ENCODE data around the gene PDIA5. TPM values are rescaled to one million over a fixed set of nuclear protein-coding genes. Genes with fewer than 3 reads are reported as not detected.

The PDIA5 gene
- total RNA-seq, 1 donor from 2014 or later: 29.3 TPM

GRCh38 chr3:123058505-123058904, 8.3 kb upstream of the PDIA5 start:
- H3K4me1 ChIP-seq: no peaks in the 10 kb centered on the region
- TF ChIP-seq CTCF (IDR thresholded peaks at IDR 0.05): no peak
- no peak for ATAC-seq
- intact Hi-C loops (cut with DNase I): no loop called here
- H3K9me3 ChIP-seq: no peaks in the 10 kb centered on the region
- no peak for DNase-seq
- no peaks in the 10 kb centered on the region for H3K27me3 ChIP-seq (ENCODE audit: low read depth)
- H3K27ac ChIP-seq: no peak overlapping the region
- no peaks in the 10 kb centered on the region for H3K36me3 ChIP-seq
- H3K4me3 ChIP-seq: no peak overlapping the region

GRCh38 chr3:123060054-123060453, 6.8 kb upstream of the PDIA5 start:
- Histone ChIP-seq H3K4me3 (no peak overlapping the region), H3K9me3 (no peaks in the 10 kb centered on the region), H3K27ac (no peak overlapping the region), H3K36me3 (no peaks in the 10 kb centered on the region), H3K4me1 (no peaks in the 10 kb centered on the region), H3K27me3 (ENCODE audit: low read depth) (no peaks in the 10 kb centered on the region)
- ATAC-seq (no peak), DNase-seq (no peak)
- no peak for TF ChIP-seq CTCF (IDR thresholded peaks at IDR 0.05)
- intact Hi-C loops (cut with DNase I): no loop called here

DNA sequence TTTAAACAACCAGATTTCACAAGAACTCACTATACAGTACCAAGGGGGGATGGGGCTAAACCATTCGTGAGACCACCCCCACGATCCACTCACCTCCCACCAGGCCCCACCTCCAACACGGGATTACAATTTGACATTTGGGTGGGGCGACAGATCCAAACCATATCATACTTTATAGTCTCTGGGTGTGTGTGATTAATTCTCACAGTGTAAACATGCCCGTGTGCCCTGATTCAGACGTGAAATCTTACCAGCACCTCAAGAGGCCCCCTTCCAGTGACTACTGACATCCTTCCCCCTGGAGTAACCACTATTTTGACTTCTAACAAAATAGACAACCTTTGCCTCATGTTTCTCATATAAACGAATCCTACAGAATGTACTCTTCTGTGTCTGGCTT, 5.0 kb upstream of the PDIA5 start:
- intact Hi-C loops (cut with DNase I): no loop called here

DNA sequence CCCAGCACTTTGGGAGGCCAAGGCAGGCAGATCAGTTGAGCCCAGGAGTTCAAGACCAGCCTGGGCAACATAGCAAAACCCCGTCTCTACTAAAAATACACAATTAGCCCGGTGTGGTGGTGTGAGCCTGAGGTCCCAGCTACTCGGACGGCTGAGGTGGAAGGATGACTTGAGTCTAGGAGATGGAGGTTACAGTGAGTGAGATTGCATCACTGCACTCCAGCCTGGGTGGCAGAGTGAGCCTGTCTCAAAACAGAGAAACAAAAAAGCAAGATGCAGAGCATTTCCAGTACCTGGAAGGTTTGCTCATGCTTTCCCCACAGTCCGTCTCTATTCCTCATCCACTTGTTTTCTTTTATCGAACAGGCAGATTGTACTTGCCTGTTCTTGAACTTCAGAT, 3.8 kb upstream of the PDIA5 start:
- no peak overlapping the region for H3K27ac ChIP-seq
- intact Hi-C loops (cut with DNase I): no loop called here
- H3K36me3 ChIP-seq: no peaks in the 10 kb centered on the region
- H3K27me3 ChIP-seq (ENCODE audit: low read depth): no peaks in the 10 kb centered on the region
- H3K4me1 ChIP-seq: peaks cover 7% of the 10 kb centered on the region
- DNase-seq: no peak
- TF ChIP-seq CTCF (IDR thresholded peaks at IDR 0.05): no peak
- no peak overlapping the region for H3K4me3 ChIP-seq
- no peaks in the 10 kb centered on the region for H3K9me3 ChIP-seq
- no peak for ATAC-seq

More for the DNA sequence above, 5.0 kb upstream of the PDIA5 start:
- Histone ChIP-seq H3K27ac (no peak overlapping the region), H3K4me1 (no peaks in the 10 kb centered on the region), H3K4me3 (no peak overlapping the region), H3K36me3 (no peaks in the 10 kb centered on the region), H3K9me3 (no peaks in the 10 kb centered on the region), H3K27me3 (ENCODE audit: low read depth) (no peaks in the 10 kb centered on the region)
- ATAC-seq: no peak
- DNase-seq: no peak
- TF ChIP-seq CTCF (IDR thresholded peaks at IDR 0.05): no peak

DNA sequence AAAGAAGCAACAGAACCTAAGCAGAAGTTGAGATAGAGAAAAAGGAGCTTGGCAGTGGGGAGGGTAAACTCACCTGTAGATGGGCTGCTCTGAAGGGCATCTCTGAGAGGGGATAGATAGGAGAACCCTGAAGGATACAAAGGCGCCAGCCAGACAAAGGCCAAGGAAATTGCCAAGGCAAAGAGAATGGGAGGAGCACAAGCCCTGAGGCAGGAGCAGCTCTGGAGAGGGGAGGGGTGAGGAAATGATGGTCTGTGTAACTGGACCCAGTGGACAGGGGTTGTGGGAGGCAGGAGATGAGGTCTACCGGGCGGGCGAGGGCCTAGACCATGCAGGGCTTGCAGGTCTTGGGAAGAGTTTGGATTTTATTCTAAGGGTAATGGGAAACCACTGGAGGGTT, 2.3 kb upstream of the PDIA5 start:
- ATAC-seq (no peak), DNase-seq (no peak)
- intact Hi-C loops (cut with DNase I): no loop called here

More for the DNA sequence above, 2.3 kb upstream of the PDIA5 start:
- Histone ChIP-seq H3K27ac (no peak overlapping the region), H3K9me3 (no peaks in the 10 kb centered on the region), H3K27me3 (ENCODE audit: low read depth) (no peaks in the 10 kb centered on the region), H3K4me3 (no peak overlapping the region), H3K36me3 (no peaks in the 10 kb centered on the region), H3K4me1 (peaks cover 19% of the 10 kb centered on the region)
- TF ChIP-seq CTCF (IDR thresholded peaks at IDR 0.05): no peak
